Tibial artery (tissue), 4 donors: ENCODE data around the gene KIF6.

Source experiments
- DNase-seq, 2 donors: peaks; one replicate each; pipeline ENCODE4 v3.0.0-alpha.2; 2019
- H3K27ac ChIP-seq, 2 donors: fragments of 200-600 bp; sonication (generic) in 1 of 2; 1 replicate in 1 of 2; 2 replicates in 1 of 2; pipeline ENCODE4 v1.5.1; 2018 to 2019; ENCODE audit warnings: mild to moderate bottlenecking in 1 of 2
- H3K27me3 ChIP-seq, 2 donors: fragments of 200-600 bp; sonication (generic) in 1 of 2; one replicate each; pipeline versions ENCODE4 v1.5.1 to v1.6.0; 2016 to 2019
- H3K36me3 ChIP-seq, 3 donors: fragments of 200-600 bp; sonication (generic) in 2 of 3; one replicate each; pipeline ENCODE4 v1.5.1; 2016 to 2019; ENCODE audit warnings: mild to moderate bottlenecking in 2 of 3
- H3K4me1 ChIP-seq, 4 donors: fragments of 200-600 bp; sonication (generic) in 2 of 4; 1 replicate in 3 of 4; 2 replicates in 1 of 4; pipeline ENCODE4 v1.5.1; 2016 to 2019
- H3K4me3 ChIP-seq, 2 donors: fragments of 200-600 bp; sonication (generic) in 1 of 2; 1 replicate in 1 of 2; 2 replicates in 1 of 2; pipeline ENCODE4 v1.5.1; 2018 to 2019; ENCODE audit warnings: mild to moderate bottlenecking in 2 of 2
- H3K9me3 ChIP-seq, 3 donors: fragments of 200-600 bp; sonication (generic) in 1 of 3; one replicate each; pipeline ENCODE4 v1.5.1; 2016 to 2019
- intact Hi-C: fragments of 100-400 bp; cut with DNase I; formaldehyde crosslinking; loops from one replicate; pipeline ENCODE4 v1.15.0; 2023; ENCODE audit warnings: low total_unique reads
- TF ChIP-seq, protein P1 (sequence below), 2 experiments: fragments of 200-600 bp in 1 of 2; fragments of 450-650 bp in 1 of 2; IDR thresholded peaks; one replicate each; pipeline ENCODE4 v1.5.1; 2017 to 2019; ENCODE audit warnings: antibody characterized with exemption in 2 of 2, mild to moderate bottlenecking in 1 of 2, moderate library complexity in 1 of 2

KIF6 gene

DNA sequence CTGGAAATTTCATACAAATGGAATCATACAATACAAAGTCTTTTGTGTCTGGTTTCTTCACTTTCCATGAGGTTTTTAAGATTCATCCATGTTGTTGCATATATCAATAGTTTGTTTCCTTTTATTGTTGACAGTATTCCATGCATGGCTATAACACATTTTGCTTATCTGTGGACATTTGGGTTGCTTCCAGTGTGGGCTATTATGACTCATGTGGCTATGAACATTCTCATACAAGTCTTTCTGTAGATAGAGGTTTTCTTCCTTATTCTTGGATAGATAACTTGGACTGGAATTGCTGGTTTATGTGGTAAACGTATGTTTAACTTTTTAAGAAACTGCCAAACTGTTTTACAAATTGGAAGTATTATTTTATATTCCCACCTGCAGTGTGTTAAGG lies 30.0 kb upstream of the KIF6 start:
- Histone ChIP-seq H3K27me3 (no peaks in the 10 kb centered on the region), H3K36me3 (no peaks in the 10 kb centered on the region), H3K4me1 (peaks cover 0 to 40% (median 18%) of the 10 kb centered on the region in 4 donors), H3K4me3 (no peak overlapping the region), H3K27ac (peak overlapping the region in 1 of 2 donors; percentile 72), H3K9me3 (no peaks in the 10 kb centered on the region)
- TF ChIP-seq, protein P1, sequence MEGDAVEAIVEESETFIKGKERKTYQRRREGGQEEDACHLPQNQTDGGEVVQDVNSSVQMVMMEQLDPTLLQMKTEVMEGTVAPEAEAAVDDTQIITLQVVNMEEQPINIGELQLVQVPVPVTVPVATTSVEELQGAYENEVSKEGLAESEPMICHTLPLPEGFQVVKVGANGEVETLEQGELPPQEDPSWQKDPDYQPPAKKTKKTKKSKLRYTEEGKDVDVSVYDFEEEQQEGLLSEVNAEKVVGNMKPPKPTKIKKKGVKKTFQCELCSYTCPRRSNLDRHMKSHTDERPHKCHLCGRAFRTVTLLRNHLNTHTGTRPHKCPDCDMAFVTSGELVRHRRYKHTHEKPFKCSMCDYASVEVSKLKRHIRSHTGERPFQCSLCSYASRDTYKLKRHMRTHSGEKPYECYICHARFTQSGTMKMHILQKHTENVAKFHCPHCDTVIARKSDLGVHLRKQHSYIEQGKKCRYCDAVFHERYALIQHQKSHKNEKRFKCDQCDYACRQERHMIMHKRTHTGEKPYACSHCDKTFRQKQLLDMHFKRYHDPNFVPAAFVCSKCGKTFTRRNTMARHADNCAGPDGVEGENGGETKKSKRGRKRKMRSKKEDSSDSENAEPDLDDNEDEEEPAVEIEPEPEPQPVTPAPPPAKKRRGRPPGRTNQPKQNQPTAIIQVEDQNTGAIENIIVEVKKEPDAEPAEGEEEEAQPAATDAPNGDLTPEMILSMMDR (IDR thresholded peaks at IDR 0.05) = no peak
- intact Hi-C loops = no loop called here
- DNase-seq = no peak

- TF ChIP-seq, protein P1 (IDR thresholded peaks at IDR 0.05) = no peak
Observed at GRCh38 chr6:39754514-39755115, 29.4 kb upstream of the KIF6 start.

GRCh38 chr6:39753725-39754045 lies 28.5 kb upstream of the KIF6 start:
- Histone ChIP-seq H3K9me3 (no peaks in the 10 kb centered on the region), H3K36me3 (no peaks in the 10 kb centered on the region), H3K4me1 (peaks cover 0 to 28% (median 14%) of the 10 kb centered on the region in 4 donors), H3K27ac (peak overlapping the region; percentile 62 to 72), H3K27me3 (no peaks in the 10 kb centered on the region), H3K4me3 (no peak overlapping the region)
- intact Hi-C loops = no loop called here
- peak in 1 of 2 donors; percentile 57 for DNase-seq
- TF ChIP-seq, protein P1 (IDR thresholded peaks at IDR 0.05) = no peak

More at GRCh38 chr6:39754514-39755115, 29.4 kb upstream of the KIF6 start:
- DNase-seq = peak in 1 of 2 donors; percentile 27
- intact Hi-C loops = no loop called here
- no peak overlapping the region for H3K4me3 ChIP-seq
- H3K4me1 ChIP-seq = peaks cover 0 to 34% (median 14%) of the 10 kb centered on the region in 4 donors
- H3K36me3 ChIP-seq = no peaks in the 10 kb centered on the region
- no peaks in the 10 kb centered on the region for H3K27me3 ChIP-seq
- peak overlapping the region; percentile 62 to 72 for H3K27ac ChIP-seq
- no peaks in the 10 kb centered on the region for H3K9me3 ChIP-seq

- Histone ChIP-seq H3K9me3 (no peaks in the 10 kb centered on the region), H3K27me3 (no peaks in the 10 kb centered on the region), H3K4me1 (peaks cover 0 to 28% (median 14%) of the 10 kb centered on the region in 4 donors), H3K4me3 (no peak overlapping the region), H3K36me3 (no peaks in the 10 kb centered on the region), H3K27ac (peak overlapping the region; percentile 62 to 72)
- TF ChIP-seq, protein P1 (IDR thresholded peaks at IDR 0.05) = no peak
- DNase-seq = no peak
- intact Hi-C loops = no loop called here
Observed at GRCh38 chr6:39752835-39753724, 27.9 kb upstream of the KIF6 start.

- Histone ChIP-seq H3K27me3 (no peaks in the 10 kb centered on the region), H3K4me1 (no peaks in the 10 kb centered on the region), H3K4me3 (no peak overlapping the region), H3K9me3 (no peaks in the 10 kb centered on the region), H3K27ac (no peak overlapping the region), H3K36me3 (no peaks in the 10 kb centered on the region)
- DNase-seq = no peak
- TF ChIP-seq, protein P1 (IDR thresholded peaks at IDR 0.05) = no peak
- intact Hi-C loops = no loop called here
Observed at GRCh38 chr6:39746795-39747194, 21.6 kb upstream of the KIF6 start.
